ENCODE results near the gene ARSJ.

GRCh38 chr4:113905301-113905700 is 74.1 kb downstream of the ARSJ start:
- TF ChIP-seq CTCF (IDR thresholded peaks at IDR 0.05) (no peak), POLR2A (IDR thresholded peaks at IDR 0.05) (no peak), EP300 (IDR thresholded peaks at IDR 0.05; ENCODE audit: low read depth) (no peak)
